Esophagus muscularis mucosa (tissue), 4 donors: ENCODE results near the gene FNIP1.

Experiments
- CTCF ChIP-seq, 3 experiments: fragments of 200-600 bp in 2 of 3; fragments of 450-650 bp in 1 of 3; sonication (generic) in 2 of 3; IDR thresholded peaks; one replicate each; pipeline ENCODE4 v1.5.1; 2017 to 2019; ENCODE audit warnings: antibody characterized with exemption in 3 of 3, mild to moderate bottlenecking in 2 of 3, moderate library complexity in 1 of 3
- EP300 ChIP-seq: sonication (generic); formaldehyde crosslinking; IDR thresholded peaks from one replicate; pipeline ENCODE4 v1.6.1; 2017; ENCODE audit warnings: antibody characterized with exemption
- POLR2A ChIP-seq: fragments of 450-650 bp; IDR thresholded peaks from one replicate; pipeline ENCODE4 v1.6.1; 2017; ENCODE audit warnings: antibody characterized with exemption, moderate library complexity, mild to moderate bottlenecking, low read depth
- POLR2AphosphoS5 ChIP-seq, 2 donors: sonication (generic); formaldehyde crosslinking; IDR thresholded peaks; one replicate each; pipeline ENCODE4 v1.6.1; 2017; ENCODE audit warnings: antibody characterized with exemption in 2 of 2

GRCh38 chr5:131754363-131754762 lies 42.5 kb downstream of the FNIP1 start:
- TF ChIP-seq CTCF (IDR thresholded peaks at IDR 0.05) (no peak), POLR2AphosphoS5 (IDR thresholded peaks at IDR 0.05) (no peak), POLR2A (no peak), EP300 (no peak)
